Central memory CD4-positive, alpha-beta T cell (primary cell): ENCODE data around the gene ZDHHC24.
"Not testable (repeated sequence)": the region's sequence is repeated elsewhere in the genome, so short reads cannot be mapped to it uniquely, and the experiment has no call there.

Experiments used
- DNase-seq: peaks from one replicate; pipeline ENCODE4 v3.0.0; 2022

ZDHHC24 gene

DNA sequence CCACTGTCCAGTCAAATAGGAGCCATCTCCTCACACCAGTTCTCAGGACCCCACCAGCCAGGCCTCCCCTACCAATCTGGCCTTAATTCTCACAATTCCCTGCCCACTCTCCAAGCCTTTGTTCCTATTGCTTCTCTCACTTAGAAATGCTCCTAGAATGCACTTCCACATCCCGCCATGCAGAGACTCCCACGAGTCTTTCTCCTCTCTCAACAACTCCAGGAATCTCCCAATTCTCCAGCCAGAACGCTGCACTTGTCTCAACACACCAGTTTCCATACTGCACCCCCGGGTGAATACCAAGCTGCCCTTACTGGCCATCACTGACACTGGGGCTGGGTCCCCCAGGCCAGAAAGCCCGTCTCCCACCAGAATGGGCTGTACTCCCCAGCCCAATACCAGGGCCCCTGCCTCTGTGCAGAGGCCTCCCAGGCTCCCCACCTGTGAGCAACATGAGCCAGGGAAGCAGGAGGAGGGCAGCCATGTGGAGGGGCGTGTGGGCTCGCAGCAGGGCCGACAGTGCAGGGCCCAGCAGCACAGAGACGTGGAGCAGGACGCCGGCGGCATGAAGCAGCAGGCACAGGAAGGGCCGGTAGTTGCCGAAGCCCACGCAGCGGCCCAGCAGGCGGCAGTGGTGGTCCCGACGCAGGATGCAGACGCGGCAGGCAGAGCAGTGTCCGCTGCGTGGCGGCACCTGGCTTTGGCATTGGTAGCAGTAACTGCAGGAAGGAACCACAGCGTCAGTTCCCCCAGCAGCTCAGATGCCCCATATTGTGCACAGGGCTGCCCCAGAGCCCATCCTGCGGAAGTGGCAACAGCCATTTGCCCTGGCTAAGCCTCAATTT lies 2.4 kb downstream of the ZDHHC24 start:
- DNase-seq = peak; percentile 71

DNA sequence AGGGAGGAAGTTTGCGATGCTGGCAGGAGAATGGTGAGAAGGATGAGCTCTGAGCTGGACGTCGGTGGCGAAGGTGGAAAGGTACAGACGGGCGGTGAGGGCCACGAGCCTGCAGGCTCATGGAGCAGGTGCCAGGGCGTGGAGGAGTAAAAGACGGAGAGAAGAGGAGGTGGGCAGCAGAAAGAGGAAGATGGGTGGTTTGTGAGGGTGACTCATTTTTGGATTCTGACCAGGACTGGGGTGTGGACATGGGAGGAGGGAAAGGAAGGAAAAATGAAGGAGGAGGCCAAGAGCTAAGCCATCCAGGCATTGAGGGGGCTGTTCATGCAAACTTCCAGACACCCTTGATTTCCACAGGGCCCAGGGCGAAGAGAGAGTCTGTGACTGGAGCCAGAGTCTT lies 3.5 kb downstream of the ZDHHC24 start:
- DNase-seq = no peak

DNA sequence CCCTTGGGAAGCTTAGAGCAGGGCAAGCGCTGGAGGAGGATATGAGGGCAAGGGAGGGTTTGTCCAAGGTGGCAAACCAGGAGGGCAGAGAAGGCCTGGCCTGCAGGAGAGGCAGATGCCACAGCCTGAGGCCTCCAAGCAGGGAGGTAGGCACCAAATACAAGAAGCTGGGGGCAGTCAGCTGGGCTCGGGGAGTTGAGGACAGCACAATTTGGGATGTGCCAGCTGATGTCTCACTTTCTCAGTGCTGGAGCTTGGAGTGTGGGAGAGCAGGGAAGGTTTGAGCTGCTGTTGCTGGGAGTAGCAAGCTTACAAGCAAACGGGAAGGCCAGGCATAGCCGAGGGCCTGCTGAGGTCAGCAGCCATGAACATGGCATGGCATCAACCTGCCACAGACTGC lies 4.0 kb downstream of the ZDHHC24 start:
- no peak for DNase-seq

DNA sequence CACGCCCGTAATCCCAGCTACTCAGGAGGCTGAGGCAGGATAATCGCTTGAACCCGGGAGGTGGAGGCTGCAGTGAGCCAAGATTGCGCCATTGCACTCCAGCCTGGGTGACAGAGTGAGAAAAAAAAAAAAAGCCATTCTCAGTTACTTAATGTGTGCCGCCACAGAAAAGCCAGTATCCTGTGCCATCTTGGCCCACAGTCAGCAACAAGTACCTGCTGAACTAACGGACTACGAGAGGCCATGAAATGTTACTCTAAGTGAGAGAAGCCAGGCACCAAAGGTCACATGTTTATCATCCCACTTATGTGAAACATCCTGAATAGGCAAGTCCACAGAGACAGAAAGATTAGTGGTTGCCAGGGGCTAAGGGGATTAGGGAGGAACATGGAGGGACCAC lies 5.2 kb downstream of the ZDHHC24 start:
- DNase-seq = not testable (repeated sequence)

DNA sequence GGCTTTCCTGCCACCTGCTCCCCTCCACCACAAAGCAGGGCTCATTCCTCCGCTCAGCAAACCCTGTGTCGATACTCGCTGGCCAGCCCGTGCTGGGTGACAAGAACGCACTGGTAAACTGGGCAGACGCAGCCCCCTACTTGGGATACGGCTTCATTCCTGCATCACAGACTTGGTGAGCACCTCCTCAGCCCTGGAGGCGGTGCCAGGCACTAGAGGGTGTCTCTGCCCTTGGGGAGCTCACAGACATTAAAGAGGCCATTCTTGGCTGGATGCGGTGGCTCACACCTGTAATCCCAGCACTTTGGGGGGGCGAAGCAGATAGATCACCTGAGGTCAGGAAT lies 6.0 kb downstream of the ZDHHC24 start:
- DNase-seq = no peak

DNA sequence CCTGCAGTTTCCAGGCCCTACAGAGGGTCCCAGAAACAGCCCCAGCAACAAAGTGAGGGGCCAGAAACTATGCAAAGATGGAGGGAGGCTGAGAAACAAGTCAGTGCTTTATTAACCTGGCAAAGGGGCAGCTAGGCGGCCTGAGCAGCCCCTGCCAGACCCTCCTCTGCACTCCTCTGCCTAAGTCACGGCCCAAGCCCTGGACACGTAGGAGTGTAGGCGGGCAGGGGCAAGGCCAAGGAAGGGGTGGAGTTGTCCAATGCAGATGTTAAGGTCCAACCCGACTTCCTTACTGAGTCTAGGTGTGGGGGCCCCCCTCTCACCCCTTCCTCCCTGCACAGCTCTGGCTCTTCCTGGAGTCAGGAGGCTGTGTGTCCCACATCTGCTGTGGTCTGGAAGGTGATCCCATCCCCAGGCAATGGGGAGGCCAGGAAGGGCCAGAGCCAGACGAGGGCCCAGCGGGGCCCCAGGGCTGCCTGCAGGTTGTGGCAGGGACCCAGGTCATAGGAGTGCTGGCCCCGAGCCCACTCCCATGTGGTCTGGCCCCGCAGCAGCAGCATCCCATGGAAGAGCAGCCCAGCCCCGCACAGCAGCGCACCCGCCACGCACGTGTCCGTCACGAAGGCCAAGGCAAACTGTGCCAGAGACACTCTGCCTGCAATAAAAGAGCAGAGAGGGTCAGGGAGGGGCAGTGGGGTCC lies 6.5 kb downstream of the ZDHHC24 start:
- no peak for DNase-seq

DNA sequence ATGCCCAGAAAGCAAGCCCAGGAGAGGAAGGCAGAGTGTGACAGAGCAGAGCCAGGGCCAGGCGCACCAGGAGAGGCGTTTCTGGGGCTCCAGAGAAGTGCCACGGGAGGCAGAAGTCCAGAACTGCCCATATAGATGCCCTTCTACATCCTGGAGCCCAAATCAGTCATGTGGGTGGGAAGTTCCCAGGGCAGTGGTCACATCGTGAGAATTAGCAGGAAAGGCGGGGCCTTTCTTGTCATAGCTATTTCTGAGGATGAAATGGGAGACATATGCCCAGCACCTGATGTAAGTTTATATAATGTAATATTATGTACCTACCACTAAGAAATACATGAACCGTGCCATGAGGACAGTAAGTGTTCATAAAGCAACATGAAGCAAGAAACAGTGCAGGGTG lies 13.1 kb downstream of the ZDHHC24 start:
- no peak for DNase-seq

DNA sequence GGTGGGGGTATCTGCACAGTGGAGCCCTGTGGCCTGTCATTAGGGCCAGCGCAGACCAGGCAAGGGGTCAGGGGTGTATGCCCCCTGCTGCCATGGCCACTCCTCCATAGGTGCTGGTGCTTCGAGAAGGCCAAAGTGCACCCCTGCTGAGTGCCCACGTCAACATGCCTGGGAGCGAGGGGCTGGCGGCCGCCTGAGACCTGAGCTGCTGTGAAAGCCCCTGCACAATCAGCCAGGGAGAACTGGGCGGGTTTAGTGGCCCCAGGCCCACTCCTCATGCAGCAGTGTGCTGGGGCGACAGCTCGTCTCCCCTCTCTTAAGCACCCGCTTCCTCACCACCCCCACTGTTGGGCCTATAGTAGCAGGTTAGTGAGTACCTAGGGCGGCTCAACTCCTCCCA lies 14.0 kb downstream of the ZDHHC24 start:
- DNase-seq = no peak

DNA sequence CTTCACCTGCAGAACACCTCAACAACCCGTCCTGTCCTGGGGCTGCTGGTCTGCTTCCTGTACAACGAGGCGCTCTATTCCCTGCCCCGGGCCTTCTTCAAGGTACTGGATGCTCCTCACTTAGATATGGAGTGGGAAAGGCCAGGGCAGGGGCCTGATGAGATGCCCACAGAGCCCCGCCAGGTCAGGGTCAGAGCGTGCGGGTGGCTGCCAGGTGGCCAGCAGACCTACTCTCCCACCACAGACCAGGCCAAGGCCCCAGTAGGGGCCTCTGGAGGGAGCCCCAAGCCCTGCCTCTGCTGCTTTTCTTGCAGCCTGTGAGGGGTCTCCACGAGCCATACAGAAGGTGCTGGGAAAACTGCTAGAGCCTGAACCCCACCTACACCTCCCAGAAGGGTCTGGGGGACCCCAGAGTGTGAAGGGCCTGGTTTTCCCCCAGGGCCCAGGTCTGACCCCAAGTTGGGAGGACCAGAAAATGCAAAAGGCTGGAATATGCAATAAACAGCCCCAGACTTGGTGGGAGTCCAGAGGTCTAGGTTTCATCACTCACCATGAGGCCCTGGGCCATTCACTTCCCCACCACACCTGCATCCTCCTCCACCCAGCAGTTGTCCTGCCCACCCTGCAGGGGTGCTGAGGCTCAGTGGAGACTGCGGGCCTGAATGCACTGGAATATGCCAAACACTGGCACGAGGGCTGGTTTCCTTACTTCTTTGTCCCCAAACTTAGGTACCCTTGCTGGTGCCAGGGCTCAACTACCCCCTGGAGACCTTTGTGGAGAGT lies 14.7 kb downstream of the ZDHHC24 start:
- no peak for DNase-seq

DNA sequence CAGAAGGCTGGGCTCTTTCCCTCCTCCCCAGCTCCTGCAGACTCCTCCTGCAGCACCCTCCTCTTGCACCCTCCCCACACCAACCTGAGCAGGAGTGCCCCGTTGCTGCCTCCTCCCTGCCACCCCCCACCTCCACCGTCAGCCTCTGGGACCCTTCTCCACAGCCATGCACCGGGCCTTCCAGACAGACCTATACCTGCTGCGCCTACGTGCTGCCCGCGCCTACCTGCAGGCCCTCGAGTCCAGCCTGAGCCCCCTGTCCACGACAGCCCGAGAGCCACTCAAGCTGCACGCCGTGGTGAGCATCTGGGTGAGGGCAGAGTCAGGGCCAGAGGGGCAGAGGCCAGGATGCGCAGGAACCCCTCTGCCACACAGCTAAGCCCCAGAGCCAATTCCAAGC lies 16.2 kb downstream of the ZDHHC24 start:
- DNase-seq = no peak

DNA sequence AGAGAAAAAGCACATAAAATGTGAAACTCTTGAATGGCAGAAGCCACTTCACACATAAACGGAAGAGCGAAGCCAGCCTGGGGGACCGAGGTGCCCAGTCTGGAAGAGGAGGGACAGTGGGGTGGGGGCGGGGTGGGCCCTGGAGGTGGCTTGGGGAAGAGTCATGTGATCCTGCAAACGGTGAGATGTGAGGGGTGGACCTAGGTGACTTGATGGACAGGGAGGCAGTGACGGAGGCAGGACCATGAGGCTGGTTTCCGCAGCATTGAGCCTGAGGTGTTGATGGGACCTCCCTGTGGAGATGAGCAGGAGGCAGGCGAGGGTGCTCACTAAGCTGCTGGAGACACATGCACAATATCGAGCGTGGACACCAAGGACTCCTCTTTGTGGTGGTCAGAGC lies 16.8 kb downstream of the ZDHHC24 start:
- DNase-seq = no peak

DNA sequence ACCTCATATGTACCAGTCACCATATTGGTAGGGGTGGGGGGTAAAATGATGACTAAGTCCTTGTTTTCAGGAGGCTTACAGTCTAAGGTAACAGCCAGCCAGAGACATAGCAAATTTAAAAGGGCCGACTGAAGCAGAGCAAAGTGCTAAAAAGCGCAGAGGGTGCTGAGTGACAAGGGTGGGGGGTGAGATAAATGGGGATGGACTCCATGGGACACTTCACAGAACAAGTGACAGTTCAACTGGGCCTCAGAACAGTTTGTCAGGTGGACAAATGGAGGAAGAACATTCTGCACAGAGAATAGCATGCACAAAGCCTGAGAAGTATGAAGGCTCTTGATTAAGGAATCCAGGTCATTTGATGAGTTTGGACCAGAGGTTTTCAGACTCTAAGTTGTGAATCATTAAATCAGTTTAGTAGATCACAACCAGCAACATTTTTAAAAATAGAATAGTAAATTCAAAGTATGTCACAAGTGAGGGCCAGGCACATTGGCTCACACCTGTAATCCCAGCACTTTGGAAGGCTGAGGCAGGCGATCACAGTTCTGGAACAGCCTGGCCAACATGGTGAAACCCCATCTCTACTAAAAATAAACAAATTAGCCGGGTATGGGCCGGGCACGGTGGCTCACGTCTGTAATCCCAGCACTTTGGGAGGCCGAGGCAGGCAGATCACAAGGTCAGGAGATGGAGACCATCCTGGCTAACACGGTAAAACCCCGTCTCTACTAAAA lies 21.4 kb downstream of the ZDHHC24 start:
- DNase-seq = no peak

DNA sequence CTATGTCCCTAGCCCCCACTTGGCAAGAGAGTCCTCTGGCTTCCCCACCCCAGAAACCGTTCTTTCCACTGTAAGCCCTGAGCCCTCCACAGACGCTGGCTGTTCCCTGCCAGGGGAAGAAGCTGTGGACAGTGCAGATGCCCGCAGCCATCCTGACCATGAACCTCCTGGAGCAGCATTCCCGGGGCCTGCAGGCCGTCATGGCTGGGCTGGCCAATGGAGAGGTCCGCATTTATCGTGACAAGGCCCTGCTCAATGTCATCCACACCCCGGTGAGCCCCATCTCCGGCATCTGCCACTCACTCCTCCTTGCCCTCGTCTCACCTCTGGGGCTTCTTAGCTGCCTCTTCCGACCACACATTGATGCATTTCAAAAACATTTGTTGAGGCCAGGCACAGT lies 22.2 kb downstream of the ZDHHC24 start:
- DNase-seq = no peak

DNA sequence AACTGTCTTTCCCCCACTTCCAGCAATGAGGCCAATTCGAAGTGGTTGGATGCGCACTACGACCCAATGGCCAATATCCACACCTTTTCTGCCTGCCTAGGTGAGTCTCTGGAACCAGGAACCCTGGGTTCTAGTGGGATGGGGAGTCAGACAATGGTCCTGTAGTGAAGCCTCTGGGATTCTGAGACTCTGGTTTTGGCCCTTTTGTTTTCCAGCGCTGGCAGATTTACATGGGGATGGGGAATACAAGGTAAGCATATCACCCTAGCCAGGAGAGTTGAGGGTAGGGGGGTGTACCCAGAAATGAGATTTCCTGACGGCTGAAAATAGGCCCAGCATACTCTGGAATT lies 34.9 kb downstream of the ZDHHC24 start:
- no peak for DNase-seq

DNA sequence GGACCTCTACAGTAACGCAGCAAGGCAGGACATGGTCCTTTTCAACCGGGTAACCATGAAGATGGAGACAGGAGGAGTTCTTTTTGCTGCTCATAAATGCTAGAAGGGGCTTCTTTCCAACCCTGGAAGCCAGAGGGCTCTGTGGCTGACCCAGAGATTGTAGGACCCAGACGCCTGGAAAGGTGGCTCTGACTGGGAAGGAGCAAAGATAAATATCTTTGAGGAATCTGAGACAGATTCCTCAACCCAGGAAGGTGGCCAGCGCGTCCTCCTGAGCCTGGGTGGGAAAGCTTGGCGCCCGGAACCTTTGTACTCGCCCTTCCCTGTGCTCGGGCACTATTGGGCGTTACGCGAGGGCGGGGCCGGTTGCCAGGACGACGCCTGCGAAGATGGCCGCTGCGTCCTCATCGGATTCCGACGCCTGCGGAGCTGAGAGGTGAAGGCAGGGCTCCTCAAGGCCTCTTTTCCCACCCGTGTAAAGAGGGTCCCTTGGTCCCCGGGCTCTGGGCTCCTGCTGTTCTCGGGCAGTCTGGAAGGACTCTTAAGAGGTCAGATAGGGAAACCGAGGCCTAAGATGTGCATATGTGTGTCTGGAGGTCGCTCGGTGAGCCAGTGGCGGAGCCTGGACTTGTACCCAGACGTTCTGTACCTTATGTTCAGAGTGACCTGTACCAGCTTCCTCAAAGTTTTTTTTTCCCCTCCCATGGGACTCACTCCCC lies 35.4 kb downstream of the ZDHHC24 start, which contains the start of gene BBS1:
Gene BBS1, plus strand, starts transcription at position 365 of the 719 bp plus-strand sequence. Its CDS starts 25 bp downstream, at position 390.
- DNase-seq = peak; percentile 72

DNA sequence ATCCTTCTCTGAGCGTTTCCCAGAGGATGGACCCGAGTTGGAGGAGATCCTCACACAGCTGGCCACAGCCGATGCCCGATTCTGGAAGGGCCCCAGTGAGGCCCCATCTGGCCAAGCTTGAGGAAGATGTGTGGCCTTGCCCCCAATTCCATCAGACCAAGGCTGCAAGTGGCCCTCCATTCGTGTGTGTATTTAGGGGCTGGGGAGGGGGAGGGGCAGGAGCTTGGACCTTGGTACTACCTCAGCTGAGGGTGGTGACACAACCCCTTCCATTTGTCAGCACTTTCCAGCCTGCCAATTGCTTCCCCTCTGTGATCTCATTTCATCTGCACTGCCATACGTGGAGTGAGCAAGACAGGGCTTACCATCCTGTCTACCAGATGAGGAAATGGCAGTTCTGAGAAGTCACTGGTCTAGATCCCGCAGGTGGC lies 36.7 kb downstream of the ZDHHC24 start:
- no peak for DNase-seq

DNA sequence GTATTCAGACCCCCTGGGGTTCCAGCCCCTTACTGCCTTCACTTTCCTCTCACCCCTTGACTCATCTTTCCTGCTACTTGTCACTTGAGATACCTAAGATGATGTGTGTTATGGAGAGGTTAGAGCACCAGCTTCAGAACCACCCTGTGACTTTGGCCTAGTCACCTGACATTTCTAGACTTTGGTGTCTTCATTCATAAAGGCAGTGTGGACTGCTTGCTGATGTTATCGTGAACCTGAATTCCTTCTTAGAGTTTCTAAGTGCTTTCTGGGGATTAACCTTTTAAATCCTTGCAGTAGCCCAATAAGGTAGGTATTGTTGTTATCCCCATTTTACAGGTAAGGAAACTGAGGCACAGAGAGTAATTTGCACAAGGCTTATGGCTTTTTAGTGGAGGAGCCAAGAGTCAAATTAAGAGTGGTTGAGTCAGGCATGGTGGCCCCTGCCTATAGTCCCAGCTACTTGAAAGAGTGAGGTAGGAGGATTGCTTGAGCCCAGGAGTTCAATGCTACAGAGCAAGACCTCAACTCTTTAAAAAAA lies 40.5 kb downstream of the ZDHHC24 start:
- DNase-seq = no peak

DNA sequence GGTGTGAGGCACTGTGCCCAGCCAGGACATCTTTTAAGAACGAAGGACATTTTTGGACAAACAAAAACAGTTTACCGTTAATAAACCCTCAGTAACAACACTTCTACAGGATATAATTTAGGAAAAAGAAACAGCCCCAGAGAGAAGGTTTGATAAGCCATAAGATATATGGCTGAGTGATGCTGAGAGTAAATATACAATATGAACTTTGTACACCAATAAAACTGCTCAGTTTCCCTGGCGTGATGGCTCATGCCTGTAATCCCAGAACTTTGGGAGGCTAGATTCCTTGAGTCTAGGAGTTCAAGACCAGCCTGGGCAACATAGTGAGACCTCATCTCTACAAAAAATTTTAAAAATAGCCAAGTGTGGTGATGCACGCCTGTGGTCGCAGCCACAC lies 47.3 kb downstream of the ZDHHC24 start:
- no peak for DNase-seq

DNA sequence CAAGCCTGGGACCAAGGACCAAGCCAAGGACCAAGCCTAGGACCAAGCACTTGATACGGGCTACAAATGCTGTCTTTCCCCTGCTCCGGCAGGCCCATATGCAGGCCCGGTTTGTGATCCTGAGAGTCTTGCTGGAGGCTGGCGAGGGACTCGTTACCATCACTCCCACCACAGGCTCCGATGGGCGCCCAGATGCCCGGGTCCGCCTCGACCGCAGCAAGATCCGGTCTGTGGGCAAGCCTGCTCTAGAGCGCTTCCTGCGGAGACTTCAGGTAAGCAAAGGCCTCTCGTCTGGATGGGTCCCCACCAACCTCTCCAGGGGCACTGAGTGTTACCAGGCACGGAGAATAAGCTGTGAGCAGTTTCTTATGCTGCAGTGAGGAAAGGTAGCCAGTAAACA lies 48.6 kb downstream of the ZDHHC24 start:
- DNase-seq = no peak

DNA sequence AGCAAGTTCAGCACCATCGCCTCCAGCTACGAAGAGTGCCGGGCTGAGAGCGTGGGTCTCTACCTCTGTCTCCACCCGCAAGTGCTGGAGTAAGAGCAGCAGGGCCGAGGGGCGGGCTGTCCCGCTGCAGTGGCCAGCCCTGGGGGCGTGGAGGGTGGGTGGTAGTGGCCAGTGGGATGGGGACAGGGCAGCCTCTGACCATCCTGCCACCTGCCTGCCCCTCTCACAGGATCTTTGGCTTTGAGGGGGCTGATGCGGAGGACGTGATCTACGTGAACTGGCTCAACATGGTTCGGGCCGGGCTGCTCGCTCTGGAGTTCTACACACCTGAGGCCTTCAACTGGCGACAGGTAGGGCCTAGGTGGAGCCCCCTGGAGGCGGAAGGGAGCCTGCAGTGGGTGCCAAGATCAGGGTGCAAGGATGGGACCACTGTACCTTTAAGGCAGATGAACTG lies 50.4 kb downstream of the ZDHHC24 start:
- DNase-seq = no peak

DNA sequence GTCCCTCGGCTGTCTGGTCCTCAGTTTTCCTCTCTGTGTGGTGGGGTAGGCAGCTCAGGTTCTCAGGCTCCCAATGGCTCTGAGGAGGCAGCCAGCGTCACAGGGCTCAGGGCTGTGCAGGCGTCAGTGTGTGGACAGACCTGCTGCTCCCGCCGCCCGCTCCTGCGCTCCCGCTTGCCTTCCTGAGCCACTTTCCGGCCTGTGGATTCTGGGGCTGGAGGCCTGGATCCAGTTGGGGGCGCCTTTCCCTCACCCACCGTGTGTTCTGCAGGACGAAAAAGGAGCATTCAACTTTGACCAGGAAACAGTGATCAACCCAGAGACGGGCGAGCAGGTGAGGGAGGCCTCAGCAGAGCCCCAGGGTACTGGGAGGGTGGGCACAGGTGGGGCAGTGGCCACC lies 50.9 kb downstream of the ZDHHC24 start:
- no peak for DNase-seq

DNA sequence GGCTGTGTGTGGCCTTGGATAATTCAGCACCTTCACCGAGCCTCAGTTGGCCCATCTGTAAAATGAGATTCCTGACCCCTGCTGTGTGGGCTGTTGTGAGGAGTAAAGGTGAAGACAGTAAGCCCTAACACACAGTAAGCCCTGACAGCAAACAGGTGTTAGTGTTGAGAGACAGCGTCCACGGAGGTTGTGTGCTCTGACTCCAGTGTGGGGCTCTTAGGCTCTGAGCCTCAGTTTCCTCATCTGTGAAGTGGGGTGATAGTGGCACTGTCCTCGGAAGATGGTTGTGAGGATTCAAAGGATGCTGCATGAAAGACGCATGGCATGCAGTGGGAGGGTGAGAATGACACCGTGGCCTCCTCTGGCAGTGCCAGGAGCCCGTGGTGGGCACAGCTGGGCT lies 51.4 kb downstream of the ZDHHC24 start:
- no peak for DNase-seq
